Activated CD4-positive, alpha-beta T cell treated with anti-CD3 and anti-CD28 coated beads, Interleukin-2, amount 10 ng/mL, durations not matched to agents 24 days and 14 days (primary cell): ENCODE measurements around the gene FER1L5. TPM values are rescaled to one million over a fixed set of nuclear protein-coding genes. Genes with fewer than 3 reads are reported as not detected.

Experiments
- DNase-seq: peaks from one replicate; pipeline ENCODE4 v3.0.0; 2022
- H3K27ac Mint-ChIP-seq: one replicate; pipeline ENCODE4 v1.8.0; 2022; ENCODE audit warnings: mild to moderate bottlenecking, mixed read lengths
- H3K27me3 Mint-ChIP-seq: one replicate; pipeline ENCODE4 v1.8.0; 2022; ENCODE audit warnings: mixed read lengths
- H3K36me3 Mint-ChIP-seq: one replicate; pipeline ENCODE4 v1.8.0; 2022; ENCODE audit warnings: low read depth, mild to moderate bottlenecking, mixed read lengths
- H3K4me1 Mint-ChIP-seq: one replicate; pipeline ENCODE4 v1.8.0; 2021; ENCODE audit warnings: mixed read lengths
- H3K4me3 Mint-ChIP-seq: one replicate; pipeline ENCODE4 v1.8.0; 2022; ENCODE audit warnings: mild to moderate bottlenecking, moderate library complexity, mixed read lengths
- H3K9me3 Mint-ChIP-seq: one replicate; pipeline ENCODE4 v1.8.0; 2021; ENCODE audit warnings: mixed read lengths
- intact Hi-C: fragments of 100-400 bp; cut with micrococcal nuclease; formaldehyde crosslinking; loops from one replicate; pipeline ENCODE4 v1.15.1; 2023
- total RNA-seq: library from RNA; stranded (reverse); gene quantifications from 2 replicates; pipeline ENCODE4 v1.2.3, GENCODE V29; 2022

Gene FER1L5
- total RNA-seq, 1 donor from 2014 or later: not detected

- Mint-ChIP-seq H3K36me3 (peaks cover 4% of the 10 kb centered on the region), H3K4me1 (peaks cover 30% of the 10 kb centered on the region), H3K9me3 (no peaks in the 10 kb centered on the region), H3K27ac (peak within 1 kb of the TSS; percentile 87), H3K27me3 (peaks cover 3% of the 10 kb centered on the region), H3K4me3 (peak within 1 kb of the TSS; percentile 96)
- intact Hi-C loops: loop anchor here (1.0 kb wide), 3 partner anchors 20 to 102 kb away; partner anchors contain the start of genes CNNM4 and KANSL3
- peak; percentile 98 for DNase-seq
These were observed 97.3 kb downstream of the FER1L5 start, which contains the start of gene LMAN2L for GRCh38 chr2:96739633-96740428. Gene LMAN2L (minus strand): TSS chr2:96740064. CDS start chr2:96740040, 24 bp downstream.

- no peaks in the 10 kb centered on the region for H3K36me3 Mint-ChIP-seq
- no peaks in the 10 kb centered on the region for H3K9me3 Mint-ChIP-seq
- intact Hi-C loops: no loop called here
- H3K27ac Mint-ChIP-seq: no peak overlapping the region
- H3K27me3 Mint-ChIP-seq: peaks cover 14% of the 10 kb centered on the region
- peaks cover 4% of the 10 kb centered on the region for H3K4me1 Mint-ChIP-seq
- no peak overlapping the region for H3K4me3 Mint-ChIP-seq
- DNase-seq: no peak
These were observed 104.6 kb downstream of the FER1L5 start for GRCh38 chr2:96747061-96747617.

GRCh38 chr2:96751800-96752199 lies 109.2 kb downstream of the FER1L5 start:
- H3K36me3 Mint-ChIP-seq: no peaks in the 10 kb centered on the region
- no peaks in the 10 kb centered on the region for H3K9me3 Mint-ChIP-seq
- peaks cover 8% of the 10 kb centered on the region for H3K27me3 Mint-ChIP-seq
- no peak overlapping the region for H3K27ac Mint-ChIP-seq
- intact Hi-C loops: no loop called here
- H3K4me3 Mint-ChIP-seq: no peak overlapping the region
- no peaks in the 10 kb centered on the region for H3K4me1 Mint-ChIP-seq
- no peak for DNase-seq

GRCh38 chr2:96753661-96754282 lies 111.2 kb downstream of the FER1L5 start:
- DNase-seq: no peak
- H3K4me3 Mint-ChIP-seq: no peak overlapping the region
- H3K9me3 Mint-ChIP-seq: no peaks in the 10 kb centered on the region
- intact Hi-C loops: no loop called here
- no peak overlapping the region for H3K27ac Mint-ChIP-seq
- H3K27me3 Mint-ChIP-seq: peaks cover 8% of the 10 kb centered on the region
- no peaks in the 10 kb centered on the region for H3K4me1 Mint-ChIP-seq
- H3K36me3 Mint-ChIP-seq: no peaks in the 10 kb centered on the region

GRCh38 chr2:96754317-96754716 lies 111.8 kb downstream of the FER1L5 start:
- no peaks in the 10 kb centered on the region for H3K36me3 Mint-ChIP-seq
- H3K27me3 Mint-ChIP-seq: peaks cover 8% of the 10 kb centered on the region
- H3K4me1 Mint-ChIP-seq: peaks cover under 1% of the 10 kb centered on the region
- intact Hi-C loops: no loop called here
- no peak overlapping the region for H3K27ac Mint-ChIP-seq
- no peak overlapping the region for H3K4me3 Mint-ChIP-seq
- no peaks in the 10 kb centered on the region for H3K9me3 Mint-ChIP-seq
- no peak for DNase-seq

Other genes starting within 250 kb of the FER1L5 start
- 1.0 and 1.2 TPM in 2 replicates for gene NEURL3, start 137.4 kb upstream of the FER1L5 start, total RNA-seq
- gene ARID5A, start 106.0 kb upstream of the FER1L5 start, total RNA-seq: 214 and 229 TPM in 2 replicates
- 45.5 and 46.5 TPM in 2 replicates for gene KANSL3, start 4.5 kb upstream of the FER1L5 start, total RNA-seq
- gene LMAN2L, start 97.3 kb downstream of the FER1L5 start, total RNA-seq: 6.5 and 7.3 TPM in 2 replicates
- gene CNNM4, start 118.1 kb downstream of the FER1L5 start, total RNA-seq: 10.1 and 11.2 TPM in 2 replicates
- 29.4 and 30.5 TPM in 2 replicates for gene CNNM3, start 173.5 kb downstream of the FER1L5 start, total RNA-seq
- 6.7 and 8.4 TPM in 2 replicates for gene ANKRD23, start 201.3 kb downstream of the FER1L5 start, total RNA-seq
- 37.0 and 44.0 TPM in 2 replicates for gene ANKRD39, start 215.3 kb downstream of the FER1L5 start, total RNA-seq
- 23.8 and 26.1 TPM in 2 replicates for gene SEMA4C, start 227.3 kb downstream of the FER1L5 start, total RNA-seq